Upper lobe of right lung (tissue), 1 donor: ENCODE results near the gene CACNA2D2. TPM values are rescaled to one million over a fixed set of nuclear protein-coding genes. Genes with fewer than 3 reads are reported as not detected.

Source experiments
- ATAC-seq: fragments of 200-7000 bp; cut with Tn5 transposase; one replicate; pipeline ENCODE4 v1.9.1; 2020; ENCODE audit warnings: mild to moderate bottlenecking, moderate library complexity
- DNase-seq: peaks from one replicate; pipeline ENCODE4 v3.0.0-alpha.2; 2020
- H3K27ac ChIP-seq: fragments of 200-600 bp; one replicate; pipeline ENCODE4 v1.8.0; 2022
- H3K27me3 ChIP-seq: fragments of 200-600 bp; one replicate; pipeline ENCODE4 v1.8.0; 2022; ENCODE audit warnings: mild to moderate bottlenecking
- H3K36me3 ChIP-seq: fragments of 200-600 bp; one replicate; pipeline ENCODE4 v1.8.0; 2022
- H3K4me1 ChIP-seq: fragments of 200-600 bp; one replicate; pipeline ENCODE4 v1.8.0; 2022
- H3K4me3 ChIP-seq: fragments of 200-600 bp; one replicate; pipeline ENCODE4 v1.8.0; 2022; ENCODE audit warnings: mild to moderate bottlenecking
- H3K9me3 ChIP-seq: fragments of 200-600 bp; one replicate; pipeline ENCODE4 v1.8.0; 2022
- CTCF ChIP-seq: fragments of 200-600 bp; IDR thresholded peaks from one replicate; pipeline ENCODE4 v1.8.0; 2022; ENCODE audit warnings: antibody characterized with exemption
- intact Hi-C: fragments of 100-400 bp; cut with DNase I; formaldehyde crosslinking; loops from one replicate; pipeline ENCODE4 v1.11.0; 2022
- total RNA-seq: library from RNA; stranded (reverse); fragmentation: NEBNext Ultra II Directional; extraction: Animal tissue kit (Norgen Biotek cat#: 25700); gene quantifications from one replicate; pipeline ENCODE4 v1.2.1, GENCODE V29; 2021
- donor health status: DM: no; HTN: yes; CAD: no; lungs with severe emphysema.

The CACNA2D2 gene
- total RNA-seq, 1 donor from 2014 or later = 119 TPM

- DNase-seq = no peak
- Histone ChIP-seq H3K4me3 (no peak overlapping the region), H3K27ac (no peak overlapping the region), H3K36me3 (no peaks in the 10 kb centered on the region), H3K9me3 (no peaks in the 10 kb centered on the region), H3K27me3 (no peaks in the 10 kb centered on the region), H3K4me1 (peaks cover 6% of the 10 kb centered on the region)
- TF ChIP-seq CTCF = no peak
- ATAC-seq = no peak
- intact Hi-C loops = no loop called here
These were observed 134.3 kb downstream of the CACNA2D2 start for GRCh38 chr3:50369012-50369670.

- no peak for ATAC-seq
- no peak for DNase-seq
- Histone ChIP-seq H3K27me3 (no peaks in the 10 kb centered on the region), H3K36me3 (no peaks in the 10 kb centered on the region), H3K9me3 (no peaks in the 10 kb centered on the region), H3K27ac (no peak overlapping the region), H3K4me1 (peaks cover 7% of the 10 kb centered on the region), H3K4me3 (peak overlapping the region; percentile 55)
- intact Hi-C loops = no loop called here
- TF ChIP-seq CTCF = no peak
These were observed 137.6 kb downstream of the CACNA2D2 start for GRCh38 chr3:50365842-50366220.

- ATAC-seq = peak; percentile 83
- H3K9me3 ChIP-seq = no peaks in the 10 kb centered on the region
- intact Hi-C loops = no loop called here
- no peak for TF ChIP-seq CTCF
- H3K27me3 ChIP-seq = no peaks in the 10 kb centered on the region
- H3K4me1 ChIP-seq = peaks cover 7% of the 10 kb centered on the region
- DNase-seq = peak; percentile 89
- H3K27ac ChIP-seq = no peak overlapping the region
- H3K36me3 ChIP-seq = no peaks in the 10 kb centered on the region
- peak overlapping the region; percentile 55 for H3K4me3 ChIP-seq
These were observed 138.2 kb downstream of the CACNA2D2 start for GRCh38 chr3:50365080-50365841.

- no peak for DNase-seq
- H3K27ac ChIP-seq = no peak overlapping the region
- intact Hi-C loops = no loop called here
- H3K9me3 ChIP-seq = no peaks in the 10 kb centered on the region
- ATAC-seq = peak; percentile 6
- peak overlapping the region; percentile 55 for H3K4me3 ChIP-seq
- no peaks in the 10 kb centered on the region for H3K36me3 ChIP-seq
- no peaks in the 10 kb centered on the region for H3K27me3 ChIP-seq
- H3K4me1 ChIP-seq = peaks cover 7% of the 10 kb centered on the region
- TF ChIP-seq CTCF = no peak
These were observed 138.8 kb downstream of the CACNA2D2 start for GRCh38 chr3:50364573-50365079.

- TF ChIP-seq CTCF = no peak
- Histone ChIP-seq H3K9me3 (no peaks in the 10 kb centered on the region), H3K27me3 (no peaks in the 10 kb centered on the region), H3K4me3 (peak overlapping the region; percentile 19), H3K27ac (no peak overlapping the region), H3K36me3 (peaks cover 14% of the 10 kb centered on the region), H3K4me1 (peaks cover 43% of the 10 kb centered on the region)
- intact Hi-C loops = no loop called here
- DNase-seq (no peak), ATAC-seq (peak; percentile 1)
These were observed 143.7 kb downstream of the CACNA2D2 start for GRCh38 chr3:50359760-50360110.
